ENCODE results near the gene STK32C.

STK32C gene

GRCh38 chr10:132198381-132199181, 109.2 kb downstream of the STK32C start:
- no peak for DNase-seq (ENCODE audit: low spot score)

- no peak for DNase-seq (ENCODE audit: low spot score)
Measured at GRCh38 chr10:132198068-132198370, 109.7 kb downstream of the STK32C start.

GRCh38 chr10:132197271-132198067, 110.3 kb downstream of the STK32C start:
- no peak for DNase-seq (ENCODE audit: low spot score)

GRCh38 chr10:132196178-132197113, 111.3 kb downstream of the STK32C start:
- DNase-seq (ENCODE audit: low spot score) = no peak

- DNase-seq (ENCODE audit: low spot score) = no peak
Measured at GRCh38 chr10:132195366-132196075, 112.2 kb downstream of the STK32C start.

GRCh38 chr10:132194726-132195125, 113.0 kb downstream of the STK32C start:
- no peak for DNase-seq (ENCODE audit: low spot score)

GRCh38 chr10:132193907-132194552, 113.7 kb downstream of the STK32C start:
- peak; percentile 19 for DNase-seq (ENCODE audit: low spot score)

- no peak for DNase-seq (ENCODE audit: low spot score)
Measured at GRCh38 chr10:132192991-132193665, 114.6 kb downstream of the STK32C start.

GRCh38 chr10:132192076-132192975, 115.4 kb downstream of the STK32C start:
- no peak for DNase-seq (ENCODE audit: low spot score)

GRCh38 chr10:132189810-132190422, 117.8 kb downstream of the STK32C start:
- DNase-seq (ENCODE audit: low spot score) = no peak

- DNase-seq (ENCODE audit: low spot score) = no peak
Measured at GRCh38 chr10:132189016-132189415, 118.7 kb downstream of the STK32C start.

- DNase-seq (ENCODE audit: low spot score) = no peak
Measured at GRCh38 chr10:132188331-132188730, 119.4 kb downstream of the STK32C start.

- no peak for DNase-seq (ENCODE audit: low spot score)
Measured at GRCh38 chr10:132187430-132188138, 120.2 kb downstream of the STK32C start.

- DNase-seq (ENCODE audit: low spot score) = no peak
Measured at GRCh38 chr10:132186488-132187429, 121.0 kb downstream of the STK32C start, which contains the start of gene DPYSL4. Gene DPYSL4, plus strand, starts transcription at chr10:132186948. Its CDS starts 116 bp downstream, at chr10:132187064.

- DNase-seq (ENCODE audit: low spot score) = no peak
Measured at GRCh38 chr10:132185601-132186487, 121.9 kb downstream of the STK32C start.

All from LoVo (cell line).